ENCODE measurements around the gene ESR2.

GRCh38 chr14:64266239-64266638 lies 27.9 kb downstream of the ESR2 start:
- TF ChIP-seq CTCF (IDR thresholded peaks at IDR 0.05) (no peak), EP300 (IDR thresholded peaks at IDR 0.05; ENCODE audit: low read depth) (no peak), POLR2A (IDR thresholded peaks at IDR 0.05) (no peak)

All from transverse colon (tissue), 3 donors.